ENCODE results near the gene PPP1CC.

PPP1CC gene

DNA sequence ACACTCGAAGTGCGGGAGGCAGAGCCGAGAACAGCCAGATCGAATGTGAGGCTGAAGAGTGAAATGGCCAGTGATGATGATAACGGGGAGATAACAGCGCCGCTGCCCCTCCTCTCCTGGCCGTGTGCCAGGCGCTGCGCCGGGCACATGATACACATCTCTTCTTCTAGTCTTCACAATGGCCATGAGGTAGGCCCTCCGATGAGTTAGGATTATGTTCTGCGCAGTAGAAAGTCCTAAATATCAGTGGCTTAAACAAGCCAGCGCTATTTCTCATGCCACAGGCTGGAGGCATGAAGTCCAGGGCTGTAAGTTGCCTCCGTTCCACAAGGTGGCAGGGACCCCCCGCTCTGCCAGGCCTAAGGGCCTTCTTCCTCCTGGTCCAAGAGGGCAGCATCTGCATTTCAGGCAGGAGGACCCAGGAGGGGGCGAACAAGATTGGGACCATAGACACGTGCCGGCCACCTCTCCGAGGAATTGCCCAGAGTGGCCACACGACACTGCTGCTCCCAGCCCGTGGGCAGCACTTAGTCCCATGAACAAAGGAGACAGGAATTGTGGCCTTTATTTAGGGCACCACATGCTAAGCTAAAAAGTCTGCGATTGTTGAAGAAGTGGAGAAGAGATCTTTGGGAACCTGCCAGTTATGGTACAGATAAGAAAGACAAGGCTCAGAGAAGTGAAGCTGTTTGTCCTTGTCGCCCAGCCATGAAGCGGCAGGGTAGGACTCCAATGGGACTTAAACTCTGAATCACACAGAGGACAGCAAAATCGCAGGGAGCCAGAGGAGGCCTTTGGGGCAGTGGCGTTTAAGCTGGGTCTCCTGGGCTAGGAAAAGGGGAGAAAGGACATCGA, 42.9 kb downstream of the PPP1CC start:
- Mint-ChIP-seq H3K9me3 (no peaks in the 10 kb centered on the region), H3K27ac (no peak overlapping the region), H3K4me1 (ENCODE audit: low read depth in 2 of 2) (peaks cover 8 to 12% of the 10 kb centered on the region in 2 donors), H3K27me3 (no peaks in the 10 kb centered on the region), H3K36me3 (ENCODE audit: insufficient read depth) (no peaks in the 10 kb centered on the region), H3K4me3 (no peak overlapping the region)
- ATAC-seq (replicated peaks) (no peak), DNase-seq (no peak)

DNA sequence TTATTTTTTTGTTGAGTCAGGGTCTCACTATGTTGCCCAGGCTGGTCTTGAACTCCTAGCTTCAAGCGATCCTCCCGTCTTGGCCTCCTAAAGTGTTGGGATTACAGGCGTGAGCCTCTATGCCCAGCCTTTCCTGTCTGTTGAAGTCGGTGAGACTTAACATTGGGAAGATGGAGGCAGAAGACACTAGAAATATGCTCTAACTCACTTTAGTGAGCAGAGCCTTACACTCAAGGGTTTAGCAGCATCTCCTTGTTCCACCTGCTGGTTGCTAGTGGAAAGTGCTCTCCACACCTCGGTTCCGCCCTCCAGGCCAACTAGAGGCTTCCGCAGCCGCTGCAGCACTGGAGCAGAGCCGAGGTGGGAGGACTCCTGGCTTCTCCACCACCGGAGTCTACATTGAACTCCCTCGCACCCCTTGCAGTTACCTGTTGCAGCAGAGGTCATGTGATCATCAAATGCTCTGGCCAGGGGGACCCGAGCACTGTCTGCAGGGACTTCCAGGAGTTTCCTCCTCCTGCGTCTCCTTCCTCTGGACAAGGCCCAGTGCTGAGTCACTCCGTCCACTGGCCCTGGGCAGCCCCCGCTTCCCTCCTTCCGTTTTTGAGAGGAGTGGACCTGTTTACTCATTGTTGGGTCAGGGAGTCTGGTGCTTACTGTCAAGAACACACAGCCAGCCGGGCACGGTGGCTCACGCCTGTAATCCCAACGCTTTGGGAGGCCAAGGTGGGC, 44.4 kb downstream of the PPP1CC start:
- Mint-ChIP-seq H3K4me3 (no peak overlapping the region), H3K27me3 (no peaks in the 10 kb centered on the region), H3K4me1 (ENCODE audit: low read depth in 2 of 2) (peaks cover 8 to 12% of the 10 kb centered on the region in 2 donors), H3K27ac (peak overlapping the region in 1 of 2 donors; percentile 51), H3K9me3 (no peaks in the 10 kb centered on the region), H3K36me3 (ENCODE audit: insufficient read depth) (no peaks in the 10 kb centered on the region)
- peak; percentile 100 for ATAC-seq (replicated peaks)
- peak; percentile 67 to 73 (median 67) for DNase-seq

DNA sequence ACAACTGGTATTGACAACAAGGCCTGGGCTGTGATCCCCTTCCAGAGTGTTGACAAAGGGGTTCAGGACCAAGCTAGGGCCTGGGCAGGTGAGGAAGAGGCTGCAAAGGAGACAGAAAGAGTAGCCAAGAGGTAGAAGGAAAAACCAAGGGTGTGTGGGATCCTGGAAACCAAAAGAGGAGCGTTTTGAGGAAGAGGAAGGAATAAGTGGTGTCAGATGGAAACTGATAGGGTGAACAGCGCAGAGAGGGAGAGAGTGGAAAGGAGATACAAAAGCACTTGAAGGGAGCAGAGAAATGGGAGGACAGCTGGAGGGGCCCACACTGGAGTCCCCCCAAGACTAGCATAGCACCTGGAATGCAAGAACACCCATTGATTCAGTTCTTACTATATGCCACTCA, 45.5 kb downstream of the PPP1CC start:
- Mint-ChIP-seq H3K36me3 (ENCODE audit: insufficient read depth) (no peaks in the 10 kb centered on the region), H3K9me3 (no peaks in the 10 kb centered on the region), H3K4me3 (no peak overlapping the region), H3K27ac (peak overlapping the region in 1 of 2 donors; percentile 39), H3K27me3 (no peaks in the 10 kb centered on the region), H3K4me1 (ENCODE audit: low read depth in 2 of 2) (peaks cover 8 to 12% of the 10 kb centered on the region in 2 donors)
- ATAC-seq (replicated peaks), result no peak
- no peak for DNase-seq

DNA sequence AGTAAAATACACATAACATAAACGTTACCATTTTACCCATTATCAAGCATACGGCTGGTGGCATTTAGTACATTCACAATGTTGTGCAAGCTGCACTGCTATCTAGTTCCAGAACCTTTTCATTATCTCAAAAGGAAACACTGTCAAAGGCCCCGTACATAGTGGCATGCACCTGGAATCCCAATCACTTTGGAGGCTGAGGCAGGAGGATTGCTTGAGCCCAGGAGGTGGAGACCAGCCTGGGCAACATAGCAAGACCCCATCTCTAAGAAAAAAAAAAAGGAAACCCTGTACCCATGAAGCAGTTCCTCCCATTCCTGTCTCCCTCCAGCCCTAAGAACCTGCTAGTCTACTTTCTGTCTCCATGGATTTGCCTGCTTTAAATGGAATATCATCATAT, 46.4 kb downstream of the PPP1CC start:
- H3K4me3 Mint-ChIP-seq, result no peak overlapping the region
- H3K9me3 Mint-ChIP-seq, result no peaks in the 10 kb centered on the region
- H3K27ac Mint-ChIP-seq, result peak overlapping the region in 1 of 2 donors; percentile 39

DNA sequence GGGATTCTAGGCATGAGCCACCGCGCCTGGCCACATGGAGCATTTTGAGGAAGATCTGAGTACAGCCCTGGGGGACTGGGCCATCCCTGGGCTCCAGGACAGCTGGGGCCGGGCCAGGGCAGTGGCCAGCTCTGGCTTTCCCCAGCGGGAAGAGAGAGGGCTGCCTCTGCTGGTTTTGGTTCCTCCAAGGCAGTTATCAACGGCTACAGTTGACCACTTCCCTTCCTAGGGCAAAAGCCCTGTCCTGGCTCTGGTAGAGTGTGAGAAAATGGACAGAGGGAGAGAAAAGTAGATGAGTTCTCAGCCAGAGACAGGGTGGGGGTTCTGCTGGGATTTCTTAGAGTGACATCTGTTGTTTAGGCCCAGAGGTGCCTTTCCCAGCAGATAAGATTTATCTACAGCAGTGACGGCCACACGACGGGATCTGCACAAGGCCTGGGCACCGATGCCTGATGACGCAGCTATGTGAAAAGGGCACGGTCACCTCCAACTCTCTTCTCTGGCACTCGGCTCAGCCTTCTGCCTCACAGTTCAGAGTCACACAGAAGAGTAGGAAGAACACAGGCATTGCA, 48.3 kb downstream of the PPP1CC start:
- peaks cover 20 to 31% of the 10 kb centered on the region in 2 donors for H3K4me1 Mint-ChIP-seq (ENCODE audit: low read depth in 2 of 2)
- no peak for ATAC-seq (replicated peaks)

More for the DNA sequence above, 46.4 kb downstream of the PPP1CC start:
- Mint-ChIP-seq H3K27me3 (no peaks in the 10 kb centered on the region), H3K4me1 (ENCODE audit: low read depth in 2 of 2) (peaks cover 10 to 19% of the 10 kb centered on the region in 2 donors), H3K36me3 (ENCODE audit: insufficient read depth) (no peaks in the 10 kb centered on the region)
- DNase-seq, result no peak
- ATAC-seq (replicated peaks), result no peak

DNA sequence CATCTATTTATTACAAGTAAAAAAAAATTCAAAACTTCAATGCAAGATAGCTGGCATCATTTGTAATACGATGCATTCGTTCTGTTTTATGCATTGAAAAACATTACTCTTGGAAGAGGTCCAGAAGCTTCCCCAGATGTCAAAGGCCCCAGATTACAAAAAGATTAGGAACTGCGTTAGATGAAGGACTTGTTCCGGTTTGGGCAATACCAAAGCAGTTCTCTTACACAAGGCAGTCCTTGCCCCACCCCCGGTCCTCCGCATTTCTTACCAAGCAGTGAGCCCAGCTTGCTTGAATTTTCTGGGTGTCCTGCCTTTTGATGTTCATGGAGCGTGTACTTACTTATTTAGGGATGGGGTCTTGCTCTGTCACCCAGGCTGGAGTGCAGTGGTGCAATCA, 49.0 kb downstream of the PPP1CC start:
- no peak for ATAC-seq (replicated peaks)
- no peaks in the 10 kb centered on the region for H3K36me3 Mint-ChIP-seq (ENCODE audit: insufficient read depth)
- no peak overlapping the region for H3K4me3 Mint-ChIP-seq
- no peaks in the 10 kb centered on the region for H3K9me3 Mint-ChIP-seq
- peaks cover 21 to 32% of the 10 kb centered on the region in 2 donors for H3K4me1 Mint-ChIP-seq (ENCODE audit: low read depth in 2 of 2)
- no peak overlapping the region for H3K27ac Mint-ChIP-seq
- no peak for DNase-seq
- H3K27me3 Mint-ChIP-seq, result no peaks in the 10 kb centered on the region

More for the DNA sequence above, 48.3 kb downstream of the PPP1CC start:
- no peak overlapping the region for H3K27ac Mint-ChIP-seq
- no peaks in the 10 kb centered on the region for H3K27me3 Mint-ChIP-seq
- H3K4me3 Mint-ChIP-seq, result no peak overlapping the region
- H3K9me3 Mint-ChIP-seq, result no peaks in the 10 kb centered on the region
- H3K36me3 Mint-ChIP-seq (ENCODE audit: insufficient read depth), result no peaks in the 10 kb centered on the region
- DNase-seq, result no peak

DNA sequence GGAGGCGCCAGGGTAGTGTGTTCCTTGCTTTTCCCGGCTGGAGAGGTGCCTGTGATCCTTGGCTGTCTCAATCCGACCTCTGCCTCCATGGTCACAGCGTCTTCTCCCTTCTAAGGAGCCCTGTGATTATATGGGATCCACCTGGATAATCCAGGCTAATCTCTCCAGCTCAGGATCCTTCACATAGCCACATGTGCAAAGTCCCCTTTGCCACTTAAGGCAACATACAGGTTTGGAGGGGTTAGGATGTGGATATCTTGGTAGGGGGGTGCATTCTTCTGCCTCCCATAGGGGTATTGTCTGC, 52.6 kb downstream of the PPP1CC start:
- H3K4me1 Mint-ChIP-seq (ENCODE audit: low read depth in 2 of 2), result peaks cover 23 to 38% of the 10 kb centered on the region in 2 donors
- no peaks in the 10 kb centered on the region for H3K27me3 Mint-ChIP-seq
- H3K27ac Mint-ChIP-seq, result peak overlapping the region; percentile 90 to 94
- DNase-seq (no peak), ATAC-seq (replicated peaks) (no peak)
- no peaks in the 10 kb centered on the region for H3K9me3 Mint-ChIP-seq
- H3K4me3 Mint-ChIP-seq, result peak overlapping the region; percentile 96 to 97
- H3K36me3 Mint-ChIP-seq (ENCODE audit: insufficient read depth), result peaks cover 3% of the 10 kb centered on the region

DNA sequence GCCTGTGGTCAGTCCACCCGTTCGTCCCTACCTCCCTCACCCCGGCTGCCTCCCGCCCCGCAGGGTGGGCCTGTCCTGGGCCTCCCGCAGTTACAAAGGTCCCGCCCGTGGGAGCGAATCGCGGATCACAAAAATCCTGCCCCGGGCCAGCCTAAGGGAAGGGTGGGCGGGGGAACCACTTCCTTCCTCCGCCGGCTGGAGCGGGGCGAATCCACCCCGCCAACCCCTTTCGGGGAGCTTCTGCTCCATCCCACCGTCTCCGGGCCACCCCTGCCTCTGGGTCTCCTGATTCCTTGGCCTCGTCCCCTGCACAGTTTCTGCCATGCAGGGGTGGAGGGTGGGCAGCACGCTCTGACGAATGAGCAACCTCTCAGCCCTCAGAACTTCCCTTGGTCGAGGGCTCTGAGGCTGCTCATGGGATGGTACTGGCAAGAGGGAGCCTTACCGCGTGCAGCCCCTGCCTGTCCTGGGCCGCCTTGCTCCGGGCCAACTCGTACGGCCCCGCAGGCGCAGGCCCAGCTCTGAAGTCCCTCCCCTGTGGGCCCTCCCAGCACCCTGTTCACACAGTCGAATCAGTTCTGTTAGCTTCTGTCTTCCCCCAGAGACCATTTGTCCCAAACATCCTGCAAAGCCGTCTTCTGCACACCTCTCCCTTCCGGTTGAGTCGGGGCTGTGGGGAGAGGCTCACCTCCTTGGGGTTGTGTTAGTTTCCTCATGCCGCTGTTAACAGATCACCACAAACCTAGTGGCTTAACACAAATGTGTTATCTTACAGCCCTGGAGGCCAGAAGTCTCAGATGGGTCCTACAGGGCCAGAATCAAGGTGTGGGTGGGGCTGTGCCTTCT, 53.2 kb downstream of the PPP1CC start:
- DNase-seq (peak; percentile 41 to 49 (median 48)), ATAC-seq (replicated peaks) (peak; percentile 79)
- Mint-ChIP-seq H3K9me3 (no peaks in the 10 kb centered on the region), H3K36me3 (ENCODE audit: insufficient read depth) (peaks cover 3% of the 10 kb centered on the region), H3K4me1 (ENCODE audit: low read depth in 2 of 2) (peaks cover 23 to 38% of the 10 kb centered on the region in 2 donors), H3K4me3 (peak overlapping the region; percentile 96 to 97), H3K27ac (peak overlapping the region; percentile 90 to 94), H3K27me3 (no peaks in the 10 kb centered on the region)

DNA sequence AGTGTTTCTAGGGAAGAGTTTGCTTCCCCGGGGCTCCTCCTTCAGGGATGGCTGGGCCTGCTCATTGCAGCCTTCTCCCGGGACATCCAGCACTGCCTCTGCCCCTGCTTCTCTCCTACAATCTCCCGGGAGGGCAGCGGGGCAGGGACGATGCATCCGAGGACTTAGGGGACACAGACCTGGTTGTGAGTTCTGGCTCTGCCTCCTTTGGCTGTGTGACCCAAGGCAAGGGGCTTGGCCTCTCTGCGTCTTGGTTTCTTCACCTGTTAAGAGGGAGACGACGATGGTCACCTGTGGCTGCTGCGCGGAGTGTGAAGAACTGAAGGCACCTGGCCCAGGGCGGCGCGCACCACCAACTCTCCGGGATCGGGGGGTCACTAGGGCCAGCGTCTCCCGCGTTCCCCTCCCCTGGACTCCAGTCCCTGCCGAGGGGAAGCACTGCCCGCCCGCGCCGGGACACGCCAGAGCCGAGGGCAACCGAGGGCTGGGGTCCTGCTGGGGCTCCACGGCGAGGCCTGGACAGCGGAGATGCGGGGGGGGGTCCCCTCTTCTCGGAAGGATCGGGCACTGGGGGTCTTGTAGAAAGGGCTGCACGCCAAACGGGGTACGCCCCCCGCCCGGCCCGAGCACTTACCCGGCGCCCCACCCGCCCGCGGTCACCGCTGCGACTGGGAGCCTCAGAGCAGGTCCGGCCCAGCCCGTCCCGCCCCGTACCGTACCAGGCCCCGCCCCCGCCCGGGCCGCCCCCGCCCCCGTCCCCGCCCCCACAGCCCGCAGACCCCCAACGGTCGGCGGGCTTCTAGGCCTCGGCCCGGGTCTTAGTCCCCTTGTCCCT, 54.0 kb downstream of the PPP1CC start, which contains the start of gene HVCN1:
Gene HVCN1 (minus strand): TSS at position 670 of the 835 bp plus-strand sequence. CDS start 5,870 bp downstream, outside the sequence.
- Mint-ChIP-seq H3K4me1 (ENCODE audit: low read depth in 2 of 2) (peaks cover 23 to 38% of the 10 kb centered on the region in 2 donors), H3K4me3 (peak within 1 kb of the TSS; percentile 96 to 97), H3K9me3 (no peaks in the 10 kb centered on the region), H3K27ac (peak within 1 kb of the TSS; percentile 90 to 94), H3K27me3 (no peaks in the 10 kb centered on the region), H3K36me3 (ENCODE audit: insufficient read depth) (peaks cover 3% of the 10 kb centered on the region)
- DNase-seq (peak in 2 of 3 experiments; percentile 6 to 11), ATAC-seq (replicated peaks) (peak; percentile 56)

DNA sequence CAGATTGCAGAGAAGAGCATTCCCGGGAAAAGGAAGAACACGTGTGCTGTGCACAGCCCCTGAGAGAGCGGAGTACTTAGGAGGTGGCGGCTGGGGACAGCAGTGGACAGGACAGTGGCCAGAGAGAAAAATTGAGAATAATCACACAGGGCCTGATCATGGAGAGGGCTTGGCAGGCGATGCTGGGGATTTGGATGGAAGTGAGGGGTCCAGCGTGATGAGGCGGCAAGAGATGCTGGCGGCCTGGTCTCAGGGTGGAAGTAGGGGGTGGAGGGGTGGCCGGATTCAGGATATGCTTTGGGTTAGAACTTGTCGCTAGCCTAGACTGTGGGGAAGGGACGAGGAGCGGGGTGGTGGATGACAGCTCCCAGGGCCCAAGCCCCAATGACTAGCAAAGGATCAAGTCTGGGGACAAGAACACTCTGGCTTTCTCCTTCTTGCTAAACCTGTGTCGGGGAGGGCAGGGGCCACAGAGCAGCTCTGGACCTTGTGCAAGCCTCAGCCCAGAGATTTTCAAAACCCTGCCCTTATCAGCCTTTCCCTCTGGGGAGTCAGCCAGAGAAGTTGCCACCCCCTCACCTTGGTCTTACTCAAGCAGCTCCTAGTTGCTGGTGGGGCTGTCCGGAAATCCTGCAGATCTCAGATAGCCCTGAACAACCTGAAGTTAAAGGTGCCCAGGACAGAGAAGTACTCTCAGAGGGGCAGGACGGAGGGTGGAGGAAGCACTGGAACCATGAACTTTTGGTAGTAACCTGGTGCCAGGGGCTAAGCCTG, 55.1 kb downstream of the PPP1CC start:
- peaks cover 23 to 38% of the 10 kb centered on the region in 2 donors for H3K4me1 Mint-ChIP-seq (ENCODE audit: low read depth in 2 of 2)
- H3K27me3 Mint-ChIP-seq, result no peaks in the 10 kb centered on the region
- H3K4me3 Mint-ChIP-seq, result peak overlapping the region; percentile 96 to 97
- no peak for DNase-seq
- ATAC-seq (replicated peaks), result no peak
- H3K9me3 Mint-ChIP-seq, result no peaks in the 10 kb centered on the region
- peak overlapping the region in 1 of 2 donors; percentile 33 for H3K27ac Mint-ChIP-seq
- H3K36me3 Mint-ChIP-seq (ENCODE audit: insufficient read depth), result peaks cover 8% of the 10 kb centered on the region

DNA sequence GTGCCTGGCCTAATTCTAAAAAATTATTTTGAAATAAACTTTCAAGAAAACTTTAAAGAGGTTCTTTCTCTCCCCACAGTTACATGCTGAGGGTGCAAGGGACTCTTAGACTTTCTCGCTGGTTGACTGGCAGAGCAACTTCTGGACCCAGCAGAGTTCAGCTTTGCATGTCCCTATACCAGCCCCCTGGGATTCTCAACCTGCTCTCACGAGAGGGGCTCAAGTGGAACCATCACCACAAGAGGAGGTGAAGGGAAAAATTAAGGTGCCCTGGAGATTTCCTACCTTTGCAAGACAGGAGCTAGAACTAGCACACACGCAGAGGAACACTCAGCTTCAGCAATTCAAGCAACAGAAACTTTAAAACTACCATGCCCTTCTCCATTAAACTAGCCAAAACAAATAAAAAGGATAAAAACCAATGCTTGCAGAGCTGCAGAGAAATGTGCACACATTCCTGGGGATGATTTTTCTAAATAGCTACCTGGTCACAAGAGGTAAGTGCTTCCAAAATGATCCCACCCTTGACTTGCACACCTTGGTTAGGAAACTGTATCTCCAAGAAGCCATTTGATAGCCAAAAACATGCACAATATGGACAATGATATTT, 56.3 kb downstream of the PPP1CC start:
- no peaks in the 10 kb centered on the region for H3K27me3 Mint-ChIP-seq
- H3K9me3 Mint-ChIP-seq, result no peaks in the 10 kb centered on the region
- H3K27ac Mint-ChIP-seq, result no peak overlapping the region
- H3K4me3 Mint-ChIP-seq, result peak overlapping the region; percentile 59 to 96
- peaks cover 23 to 31% of the 10 kb centered on the region in 2 donors for H3K4me1 Mint-ChIP-seq (ENCODE audit: low read depth in 2 of 2)
- DNase-seq (no peak), ATAC-seq (replicated peaks) (no peak)
- peaks cover 11% of the 10 kb centered on the region for H3K36me3 Mint-ChIP-seq (ENCODE audit: insufficient read depth)
